GM12878 (cell line): ENCODE measurements around the gene MLF1. TPM values are rescaled to one million over a fixed set of nuclear protein-coding genes. Genes with fewer than 3 reads are reported as not detected.

Experiments used
- ATAC-seq: fragments of 200-7000 bp; cut with Tn5 transposase; 3 replicates; pipeline ENCODE4 v1.9.1; 2020; ENCODE audit warnings: mild to moderate bottlenecking, moderate library complexity
- BruUV-seq: library from RNA; stranded (reverse); fragments of 400-500 nt; replicated peaks from 2 replicates; lab custom pipeline; 2021; lab: Mats Ljungman, UMichigan
- CTCF ChIA-PET: fragments of 300-600 bp; sonication (Branson Sonifier 250); formaldehyde crosslinking; extraction: SDS; loops from one replicate; lab custom pipeline; 2021; ENCODE audit warnings: inconsistent platforms; lab: Yijun Ruan, JAX
- POLR2A ChIA-PET: fragments of 350-600 bp; formaldehyde crosslinking; extraction: SDS; loops from one replicate; lab custom pipeline; 2021; ENCODE audit warnings: inconsistent platforms; lab: Charles Lee
- RAD21 ChIA-PET: fragments of 300-600 bp; sonication (Branson Sonifier 250); formaldehyde crosslinking; loops from one replicate; lab custom pipeline; 2023; ENCODE audit warnings: antibody characterized with exemption; ENCODE audit not compliant: unreplicated experiment; lab: Charles Lee
- SMC1A ChIA-PET: fragments of 300-600 bp; sonication (Branson Sonifier 250); formaldehyde crosslinking; loops from one replicate; lab custom pipeline; 2023; ENCODE audit not compliant: unreplicated experiment, uncharacterized antibody; lab: Charles Lee
- DNase-seq: peaks from one replicate; pipeline ENCODE4 v3.0.0-alpha.2; 2011; ENCODE audit warnings: low read depth, low spot score
- FAIRE-seq: peaks from 3 replicates; lab custom pipeline; 2011; peaks lifted over from hg19 to GRCh38; lab: Jason Lieb, UNC
- H2AFZ ChIP-seq: 2 replicates; pipeline ENCODE4 v1.6.0; 2011; ENCODE audit warnings: low read depth, low read length, control low read depth; ENCODE audit not compliant: control insufficient read depth
- H3K27ac ChIP-seq: 2 replicates; pipeline ENCODE4 v1.5.1; 2011; ENCODE audit warnings: control low read depth; ENCODE audit not compliant: control insufficient read depth, insufficient read depth
- H3K27me3 ChIP-seq, 2 experiments: replicated peaks in 1 of 2; 2 replicates each; pipeline versions ENCODE4 v1.6.0 to v1.6.1; 2011; ENCODE audit warnings: low read length in 1 of 2; ENCODE audit not compliant: control insufficient read depth in 2 of 2, insufficient read depth in 2 of 2
- H3K36me3 ChIP-seq, 2 experiments: 2 replicates each; pipeline ENCODE4 v1.5.1; 2011; ENCODE audit warnings: low read length in 1 of 2; ENCODE audit not compliant: control insufficient read depth in 2 of 2, insufficient read depth in 2 of 2
- H3K4me1 ChIP-seq: 2 replicates; pipeline ENCODE4 v1.6.1; 2011; ENCODE audit warnings: mild to moderate bottlenecking, low read length, moderate library complexity, mixed read lengths; ENCODE audit not compliant: control insufficient read depth, insufficient read depth
- H3K4me2 ChIP-seq: 2 replicates; pipeline ENCODE4 v1.6.0; 2011; ENCODE audit warnings: control low read depth; ENCODE audit not compliant: control insufficient read depth, insufficient read depth
- H3K4me3 ChIP-seq: fragments of 200-600 bp; sonication (generic); 2 replicates; pipeline ENCODE4 v1.5.1; 2016
- H3K79me2 ChIP-seq: 2 replicates; pipeline ENCODE4 v1.6.0; 2011; ENCODE audit warnings: low read length; ENCODE audit not compliant: control insufficient read depth, insufficient read depth
- H3K9ac ChIP-seq: 2 replicates; pipeline ENCODE4 v1.8.0; 2011; ENCODE audit warnings: low read length, control low read depth, mixed read lengths; ENCODE audit not compliant: control insufficient read depth, insufficient read depth
- H3K9me3 ChIP-seq: replicated peaks from 3 replicates; pipeline ENCODE4 v1.5.1; 2011; ENCODE audit warnings: mild to moderate bottlenecking, low read length; ENCODE audit not compliant: control insufficient read depth, insufficient read depth
- H4K20me1 ChIP-seq: 2 replicates; pipeline ENCODE4 v1.6.0; 2011; ENCODE audit not compliant: control insufficient read depth, insufficient read depth
- CHD4 ChIP-seq: fragments of 200-600 bp; sonication (generic); IDR thresholded peaks from 2 replicates; pipeline ENCODE4 v1.6.1; 2016; ENCODE audit warnings: mild to moderate bottlenecking
- CREB1 ChIP-seq: IDR thresholded peaks from 2 replicates; pipeline ENCODE4 v1.6.1; 2012; ENCODE audit warnings: low read depth, mild to moderate bottlenecking, inconsistent platforms
- ELK1 ChIP-seq: IDR thresholded peaks from 2 replicates; pipeline ENCODE4 v1.6.1; 2012; ENCODE audit warnings: low read depth, low read length, improper control_type of control experiment
- IKZF1 ChIP-seq: fragments of 450-650 bp; conservative IDR thresholded peaks from 2 replicates; pipeline ENCODE4 v1.6.1; 2017; ENCODE audit warnings: antibody characterized with exemption, mild to moderate bottlenecking
- KLF5 ChIP-seq: fragments of 450-650 bp; IDR thresholded peaks from 2 replicates; pipeline ENCODE4 v1.6.1; 2014; ENCODE audit warnings: mild to moderate bottlenecking; ENCODE audit not compliant: partially characterized antibody
- MEF2B ChIP-seq: fragments of 450-650 bp; IDR thresholded peaks from 2 replicates; pipeline ENCODE4 v1.6.1; 2018; ENCODE audit warnings: mild to moderate bottlenecking, moderate library complexity; ENCODE audit not compliant: partially characterized antibody, poor library complexity, severe bottlenecking
- MLLT1 ChIP-seq: fragments of 450-650 bp; IDR thresholded peaks from 2 replicates; pipeline ENCODE4 v1.6.1; 2016; ENCODE audit warnings: mild to moderate bottlenecking
- NBN ChIP-seq: fragments of 450-650 bp; IDR thresholded peaks from 2 replicates; pipeline ENCODE4 v1.6.1; 2016
- NR2C1 ChIP-seq: fragments of 450-650 bp; IDR thresholded peaks from 2 replicates; pipeline ENCODE4 v1.6.1; 2017; ENCODE audit warnings: antibody characterized with exemption, mild to moderate bottlenecking, moderate library complexity
- PML ChIP-seq: IDR thresholded peaks from 2 replicates; pipeline ENCODE4 v1.6.1; 2012; ENCODE audit warnings: low read length, inconsistent platforms
- SIN3A ChIP-seq: IDR thresholded peaks from 2 replicates; pipeline ENCODE4 v1.6.1; 2012; ENCODE audit warnings: low read depth, low read length, improper control_type of control experiment
- STAT3 ChIP-seq: IDR thresholded peaks from 2 replicates; pipeline ENCODE4 v1.6.1; 2011; ENCODE audit warnings: low read depth, low read length, improper control_type of control experiment
- WRNIP1 ChIP-seq: IDR thresholded peaks from 2 replicates; pipeline ENCODE4 v1.6.1; 2011; ENCODE audit warnings: low read depth, low read length, improper control_type of control experiment, borderline replicate concordance
- ZNF217 ChIP-seq: fragments of 450-650 bp; IDR thresholded peaks from 2 replicates; pipeline ENCODE4 v1.6.1; 2017; ENCODE audit warnings: antibody characterized with exemption, mild to moderate bottlenecking
- ZNF274 ChIP-seq: IDR thresholded peaks from one replicate; pipeline ENCODE4 v1.8.0; 2011; ENCODE audit not compliant: insufficient read length, insufficient read depth
- WGBS: methylation state at CpG from one replicate; pipeline ENCODE4 v1.1.6; 2016; ENCODE audit warnings: low lambda C conversion rate; ENCODE audit not compliant: insufficient replicate concordance, insufficient coverage; ENCODE audit errors: missing lambda C conversion rate; 5-methylcytosine and 5-hydroxymethylcytosine counted together
- in situ Hi-C: fragments of 300-500 bp; cut with MboI; formaldehyde crosslinking; loops from 9 replicates; pipeline ENCODE4 v1.14.3; 2018; ENCODE audit warnings: mixed read lengths
- intact Hi-C: fragments of 100-400 bp; cut with micrococcal nuclease; formaldehyde crosslinking; loops from one replicate; pipeline ENCODE4 v1.14.2; 2022; ENCODE audit not compliant: unreplicated experiment
- polyA plus RNA-seq, 11 experiments: library from polyadenylated mRNA; depleted of rRNA in 4 of 11; unstranded in 6 of 11; stranded (reverse) in 5 of 11; fragments of >200 nt; fragmentation: Nextera tagmentation in 4 of 11; fragmentation: Illumina TruSeq in 1 of 11; extraction: Ambion mirVana in 4 of 11; extraction: Trizol in 1 of 11; gene quantifications; 1 replicate in 1 of 11; 2 replicates in 10 of 11; pipeline versions ENCODE4 v1.2.1 to v1.2.3, GENCODE V29; 2011 to 2016; ENCODE audit warnings: inconsistent platforms in 2 of 11, missing spikeins in 2 of 11, low read depth in 1 of 11
- total RNA-seq, 4 experiments: library from RNA; depleted of rRNA in 3 of 4; stranded (reverse); fragments of >200 nt in 3 of 4; fragmentation: Illumina TruSeq in 1 of 4; extraction: Trizol in 1 of 4; gene quantifications; 2 replicates each; pipeline versions ENCODE4 v1.2.1 to v1.2.3, GENCODE V29; 2013 to 2021
- TF ChIP-seq, protein P1 (sequence below): IDR thresholded peaks from 2 replicates; pipeline ENCODE4 v1.6.1; 2011; ENCODE audit warnings: low read depth, low read length, improper control_type of control experiment, borderline replicate concordance
- TF ChIP-seq, protein P2 (sequence below), 3 experiments: IDR thresholded peaks in 2 of 3; conservative IDR thresholded peaks in 1 of 3; 2 replicates each; pipeline ENCODE4 v1.5.1; 2011; ENCODE audit warnings: low read depth in 3 of 3, low read length in 3 of 3, mild to moderate bottlenecking in 3 of 3, control low read depth in 2 of 3, moderate library complexity in 2 of 3, inconsistent platforms in 1 of 3, mixed read lengths in 1 of 3; ENCODE audit not compliant: control insufficient read depth in 2 of 3, insufficient read depth in 1 of 3; ENCODE audit errors: extremely low read depth in 1 of 3

MLF1 gene
- total and polyA plus RNA-seq, 10 of the 15 experiments (the other 5 are each of a cell fraction or from before 2014, with no cell fraction given) = 0.19 to 0.69 (median 0.40) TPM; not detected in 2

- ATAC-seq (no peak), FAIRE-seq (no peak), DNase-seq (no peak)
- no TSS peak for BruUV-seq
- Histone ChIP-seq H3K27ac (no peak overlapping the region), H3K27me3 (no peaks in the 10 kb centered on the region), H4K20me1 (no peaks in the 10 kb centered on the region), H3K36me3 (no peaks in the 10 kb centered on the region), H3K79me2 (peaks cover 13% of the 10 kb centered on the region), H3K9me3 (no peaks in the 10 kb centered on the region), H3K4me2 (no peak overlapping the region), H3K9ac (no peak overlapping the region), H3K4me1 (no peaks in the 10 kb centered on the region), H3K4me3 (no peak overlapping the region), H2AFZ (no peak overlapping the region)
- TF ChIP-seq KLF5 (no peak), WRNIP1 (no peak), ELK1 (no peak), PML (no peak), CHD4 (no peak), IKZF1 (no peak), STAT3 (no peak), SIN3A (no peak), NBN (no peak), MEF2B (no peak), NR2C1 (no peak), CREB1 (no peak), ZNF274 (no peak), ZNF217 (no peak), MLLT1 (no peak)
- TF ChIP-seq, protein P1, sequence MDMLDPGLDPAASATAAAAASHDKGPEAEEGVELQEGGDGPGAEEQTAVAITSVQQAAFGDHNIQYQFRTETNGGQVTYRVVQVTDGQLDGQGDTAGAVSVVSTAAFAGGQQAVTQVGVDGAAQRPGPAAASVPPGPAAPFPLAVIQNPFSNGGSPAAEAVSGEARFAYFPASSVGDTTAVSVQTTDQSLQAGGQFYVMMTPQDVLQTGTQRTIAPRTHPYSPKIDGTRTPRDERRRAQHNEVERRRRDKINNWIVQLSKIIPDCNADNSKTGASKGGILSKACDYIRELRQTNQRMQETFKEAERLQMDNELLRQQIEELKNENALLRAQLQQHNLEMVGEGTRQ = no peak
- TF ChIP-seq, protein P2, sequence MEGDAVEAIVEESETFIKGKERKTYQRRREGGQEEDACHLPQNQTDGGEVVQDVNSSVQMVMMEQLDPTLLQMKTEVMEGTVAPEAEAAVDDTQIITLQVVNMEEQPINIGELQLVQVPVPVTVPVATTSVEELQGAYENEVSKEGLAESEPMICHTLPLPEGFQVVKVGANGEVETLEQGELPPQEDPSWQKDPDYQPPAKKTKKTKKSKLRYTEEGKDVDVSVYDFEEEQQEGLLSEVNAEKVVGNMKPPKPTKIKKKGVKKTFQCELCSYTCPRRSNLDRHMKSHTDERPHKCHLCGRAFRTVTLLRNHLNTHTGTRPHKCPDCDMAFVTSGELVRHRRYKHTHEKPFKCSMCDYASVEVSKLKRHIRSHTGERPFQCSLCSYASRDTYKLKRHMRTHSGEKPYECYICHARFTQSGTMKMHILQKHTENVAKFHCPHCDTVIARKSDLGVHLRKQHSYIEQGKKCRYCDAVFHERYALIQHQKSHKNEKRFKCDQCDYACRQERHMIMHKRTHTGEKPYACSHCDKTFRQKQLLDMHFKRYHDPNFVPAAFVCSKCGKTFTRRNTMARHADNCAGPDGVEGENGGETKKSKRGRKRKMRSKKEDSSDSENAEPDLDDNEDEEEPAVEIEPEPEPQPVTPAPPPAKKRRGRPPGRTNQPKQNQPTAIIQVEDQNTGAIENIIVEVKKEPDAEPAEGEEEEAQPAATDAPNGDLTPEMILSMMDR (IDR thresholded peaks at IDR 0.05 in 2 of 3, conservative IDR thresholded peaks at IDR 0.05 in 1 of 3; ENCODE audit: control insufficient read depth in 2 of 3, extremely low read depth in 1 of 3, insufficient read depth in 1 of 3, low read depth in 3 of 3, low read length in 3 of 3) = no peak
- POLR2A ChIA-PET = no interaction called here
- 48% methylated on average over 7 of the region's 7 CpGs for WGBS
- CTCF ChIA-PET = no interaction called here
- RAD21 ChIA-PET = no interaction called here
- in situ Hi-C loops = no loop called here
- intact Hi-C loops = loop anchor here (10.0 kb wide), 1 partner anchor 526 kb away; the partner anchor contains the start of gene RSRC1
- SMC1A ChIA-PET = no interaction called here
Measured at GRCh38 chr3:158640646-158641045, 69.7 kb downstream of the MLF1 start.
